Measurements from ENCODE around the gene SNRNP25.

The SNRNP25 gene

DNA sequence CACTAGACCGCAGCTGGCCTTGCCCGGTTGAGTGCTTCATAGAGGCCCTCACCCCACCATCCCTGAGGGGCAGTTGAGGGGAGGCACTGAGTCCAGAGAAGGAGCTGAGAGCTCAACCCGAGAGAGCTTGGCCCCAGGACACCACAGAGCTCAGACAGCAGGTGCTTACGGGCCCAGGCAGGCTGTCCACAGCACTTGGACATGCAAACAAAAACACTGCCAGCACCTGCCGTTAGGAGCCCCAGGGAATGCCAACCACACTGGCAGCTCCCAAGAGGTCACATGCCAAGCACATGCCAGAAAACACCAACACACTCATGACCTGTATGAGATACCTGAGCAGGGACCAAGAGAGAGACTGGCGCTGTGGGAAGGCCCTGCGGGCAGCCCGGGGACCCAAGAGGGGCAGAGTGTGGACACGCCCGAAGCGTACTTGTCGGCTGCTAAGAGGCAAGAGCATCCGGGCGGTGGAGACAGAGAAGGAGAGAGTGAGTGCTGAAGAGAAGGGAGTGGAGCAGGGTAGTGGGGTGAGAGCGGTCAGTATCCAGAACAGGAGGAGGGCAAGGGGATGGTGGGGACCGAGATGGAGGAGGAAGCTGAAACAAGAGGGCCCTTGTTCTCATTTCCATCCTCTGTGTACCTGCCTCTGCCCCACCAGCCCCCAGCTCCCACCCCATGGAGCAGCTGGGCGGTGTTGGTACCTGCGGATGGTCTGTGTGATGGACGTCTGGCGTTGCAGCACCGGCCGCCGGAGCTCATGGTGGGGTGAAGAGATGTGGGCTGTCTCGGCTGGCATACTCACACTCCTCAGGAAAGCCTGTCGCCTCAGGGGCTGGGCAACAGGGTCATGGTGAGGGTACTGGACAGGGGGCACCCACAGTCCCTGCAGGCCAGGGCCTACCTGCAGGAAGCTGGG is 10.6 kb downstream of the SNRNP25 start:
- no peak for DNase-seq

DNA sequence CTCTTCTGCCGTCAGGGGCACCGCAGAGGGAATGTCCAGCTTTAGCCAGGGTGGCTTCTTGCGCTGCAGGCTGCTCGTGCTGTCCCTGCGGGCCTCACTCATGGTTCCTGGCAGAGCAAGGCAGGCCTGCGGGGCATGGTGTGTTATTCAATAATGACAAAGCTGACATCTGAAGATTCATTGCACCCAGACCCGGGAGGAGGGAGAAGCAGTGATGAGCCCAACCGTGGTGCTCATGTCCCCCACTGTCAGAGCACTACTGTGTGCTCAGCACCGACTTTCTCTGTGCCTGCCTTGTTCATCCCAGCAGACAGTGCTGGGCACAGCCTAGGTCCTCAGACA is 11.3 kb downstream of the SNRNP25 start:
- no peak for DNase-seq

DNA sequence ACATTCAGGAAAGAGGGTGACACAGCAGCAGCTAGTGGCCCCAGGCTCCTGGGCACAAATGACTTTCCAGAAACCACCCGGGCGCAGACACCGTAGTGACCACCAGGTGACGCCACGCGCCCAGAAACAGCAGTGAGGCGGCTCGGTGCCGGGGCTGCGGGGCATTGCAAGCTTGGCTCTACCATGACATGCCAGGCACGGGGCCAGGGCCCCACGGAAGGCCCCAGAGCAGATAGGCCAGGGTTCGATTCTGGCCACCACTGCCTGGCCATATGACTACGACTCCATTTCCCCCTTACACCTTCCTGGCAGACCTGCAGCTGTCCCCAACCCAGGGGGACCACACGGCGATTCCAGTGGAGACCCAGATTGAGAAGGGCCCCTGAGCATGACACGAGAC is 12.1 kb downstream of the SNRNP25 start:
- DNase-seq: peak; percentile 85

GRCh38 chr16:66309-67182 is 12.9 kb downstream of the SNRNP25 start:
- no peak for DNase-seq

GRCh38 chr16:67183-67791 is 13.7 kb downstream of the SNRNP25 start:
- DNase-seq: no peak

DNA sequence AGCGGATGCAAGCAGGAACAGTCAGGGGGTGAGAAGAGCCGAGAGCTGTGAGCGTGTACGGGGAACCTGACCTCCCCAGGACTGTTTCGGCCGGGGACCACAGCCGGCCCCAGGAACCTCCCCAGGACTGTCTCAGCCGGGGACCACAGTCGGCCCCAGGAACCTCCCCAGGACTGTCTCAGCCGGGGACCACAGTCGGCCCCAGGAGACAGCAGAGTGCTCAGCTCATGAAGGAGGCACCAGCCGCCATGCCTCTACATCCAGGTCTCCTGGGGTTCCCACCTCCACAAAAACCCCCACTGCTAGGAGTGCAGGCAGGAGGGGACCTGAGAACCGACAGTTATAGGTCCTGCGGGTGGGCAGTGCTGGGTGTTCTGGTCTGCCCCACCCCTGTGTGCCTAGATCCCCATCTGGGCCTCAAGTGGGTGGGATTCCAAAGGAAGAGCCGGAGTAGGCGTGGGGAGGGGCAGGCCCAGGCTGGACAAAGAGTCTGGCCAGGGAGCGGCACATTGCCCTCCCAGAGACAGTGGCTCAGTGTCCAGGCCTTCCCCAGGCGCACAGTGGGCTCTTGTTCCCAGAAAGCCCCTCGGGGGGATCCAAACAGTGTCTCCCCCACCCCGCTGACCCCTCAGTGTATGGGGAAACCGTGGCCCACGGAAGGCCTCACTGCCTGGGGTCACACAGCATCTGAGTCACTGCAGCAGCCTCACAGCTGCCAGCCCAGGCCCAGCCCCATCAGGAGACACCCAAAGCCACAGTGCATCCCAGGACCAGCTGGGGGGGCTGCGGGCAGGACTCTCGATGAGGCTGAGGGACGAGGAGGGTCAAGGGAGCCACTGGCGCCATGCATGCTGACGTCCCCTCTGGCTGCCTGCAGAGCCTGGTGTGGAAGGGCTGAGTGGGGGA is 14.5 kb downstream of the SNRNP25 start:
- DNase-seq: no peak

DNA sequence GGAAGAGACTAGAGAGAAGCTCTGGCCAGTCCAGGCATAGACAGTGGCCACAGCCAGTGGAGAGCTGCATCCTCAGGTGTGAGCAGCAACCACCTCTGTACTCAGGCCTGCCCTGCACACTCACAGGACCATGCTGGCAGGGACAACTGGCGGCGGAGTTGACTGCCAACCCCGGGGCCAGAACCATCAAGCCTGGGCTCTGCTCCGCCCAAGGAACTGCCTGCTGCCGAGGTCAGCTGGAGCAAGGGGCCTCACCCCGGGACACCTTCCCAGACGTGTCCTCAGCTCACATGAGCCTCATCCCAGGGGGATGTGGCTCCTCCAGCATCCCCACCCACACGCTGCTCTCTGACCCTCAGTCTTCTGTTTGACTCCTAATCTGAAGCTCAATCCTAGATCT is 15.6 kb downstream of the SNRNP25 start:
- no peak for DNase-seq

- DNase-seq: no peak
Measured at GRCh38 chr16:71210-71539, 17.5 kb downstream of the SNRNP25 start.

- no peak for DNase-seq
Measured at GRCh38 chr16:71540-72401, 18.1 kb downstream of the SNRNP25 start.

GRCh38 chr16:72561-73548 is 19.2 kb downstream of the SNRNP25 start, which contains the start of gene RHBDF1:
Gene RHBDF1 (minus strand): TSS chr16:72631. CDS start chr16:65015, 7,616 bp downstream.
- no peak for DNase-seq

DNA sequence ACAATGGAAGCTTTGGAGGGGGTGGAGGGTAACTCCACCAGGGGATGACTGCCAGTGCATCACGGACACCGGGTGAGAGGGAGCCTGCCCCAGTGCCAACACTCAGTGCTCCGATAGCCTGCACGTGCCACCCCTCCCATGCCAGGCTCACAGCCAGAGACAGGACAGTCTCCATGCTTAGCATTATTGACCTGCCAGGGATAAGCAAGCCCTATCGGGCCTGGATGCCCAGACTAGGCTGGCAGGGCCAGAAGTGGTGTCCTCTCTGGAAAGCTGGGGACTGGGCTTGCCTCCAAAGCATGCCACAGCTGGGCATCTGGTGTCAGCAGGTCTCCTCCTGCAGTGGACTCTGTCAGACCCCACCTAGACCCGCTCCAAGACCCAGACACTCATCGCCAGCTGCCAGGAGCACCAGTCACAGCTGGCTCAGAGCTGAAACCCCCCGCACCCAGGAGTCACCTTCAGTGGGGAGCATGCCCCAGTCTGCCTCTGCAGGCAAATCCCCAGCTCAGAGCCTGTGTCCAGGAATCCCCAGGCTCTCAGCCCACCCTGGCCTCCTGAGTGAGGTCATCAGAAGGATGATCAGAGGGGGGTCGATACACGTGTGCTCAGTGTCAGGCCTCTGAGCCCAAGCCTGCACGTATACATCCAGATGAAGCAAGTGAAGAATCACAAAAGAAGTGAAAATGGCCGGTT is 20.6 kb downstream of the SNRNP25 start:
- DNase-seq: no peak

DNA sequence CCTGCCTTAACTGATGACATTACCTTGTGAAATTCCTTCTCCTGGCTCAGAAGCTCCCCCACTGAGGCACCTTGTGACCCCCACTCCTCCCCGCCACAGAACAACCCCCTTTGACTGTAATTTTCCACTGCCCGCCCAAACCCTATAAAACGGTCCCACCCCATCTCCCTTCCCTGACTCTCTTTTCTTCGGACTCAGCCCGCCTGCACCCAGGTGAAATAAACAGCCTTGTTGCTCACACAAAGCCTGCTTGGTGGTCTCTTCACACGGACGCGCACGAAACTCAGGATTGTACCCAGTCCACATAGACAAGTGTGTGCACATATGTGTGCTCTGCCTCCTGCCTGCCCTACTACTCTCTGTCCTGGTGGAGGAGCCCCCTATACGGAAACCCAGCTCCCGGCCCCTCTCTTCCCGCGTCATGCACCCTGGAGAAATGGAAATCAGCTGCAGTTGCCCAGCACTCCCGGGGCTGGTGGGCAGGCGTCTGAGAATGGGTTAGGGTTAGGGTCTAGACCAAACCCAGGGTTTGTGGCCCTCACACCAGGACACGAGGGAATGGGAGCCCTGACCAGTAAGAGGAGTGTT is 21.2 kb downstream of the SNRNP25 start:
- DNase-seq: no peak

GRCh38 chr16:75580-76501 is 22.2 kb downstream of the SNRNP25 start:
- DNase-seq: no peak

GRCh38 chr16:76535-77272 is 23.1 kb downstream of the SNRNP25 start:
- DNase-seq: no peak

GRCh38 chr16:77273-77806 is 23.7 kb downstream of the SNRNP25 start:
- no peak for DNase-seq

GRCh38 chr16:77807-78443 is 24.3 kb downstream of the SNRNP25 start, which contains the start of gene MPG:
Gene MPG (plus strand): TSS chr16:78225. CDS start chr16:78310, 85 bp downstream.
- peak; percentile 81 for DNase-seq
